K562 (cell line): ENCODE data around the gene SLC25A53. TPM values are rescaled to one million over a fixed set of nuclear protein-coding genes. Genes with fewer than 3 reads are reported as not detected.

Experiments used
- BRCA1 ChIP-seq, 2 experiments: fragments of 450-650 bp in 1 of 2; sonication (generic) in 1 of 2; formaldehyde crosslinking in 1 of 2; IDR thresholded peaks; 2 replicates each; pipeline versions ENCODE4 v1.5.0 to v1.6.1; 2017 to 2020; ENCODE audit warnings: mild to moderate bottlenecking in 1 of 2, missing genetic modification reagents in 1 of 2
- CBX2 ChIP-seq: fragments of 200-600 bp; sonication (generic); IDR thresholded peaks from one replicate; pipeline ENCODE4 v1.6.1; 2012; ENCODE audit warnings: mild to moderate bottlenecking, low read length, inconsistent platforms; ENCODE audit not compliant: insufficient read depth, poor library complexity, severe bottlenecking
- CEBPG ChIP-seq, 3 experiments: fragments of 200-800 bp in 1 of 3; sonication (Bioruptor generic) in 1 of 3; sonication (generic) in 1 of 3; formaldehyde crosslinking in 1 of 3; IDR thresholded peaks in 2 of 3; conservative IDR thresholded peaks in 1 of 3; 2 replicates each; pipeline versions ENCODE4 v1.6.1 to v1.8.0; 2016 to 2022; ENCODE audit warnings: missing compliant biosample characterization in 2 of 3, missing genetic modification characterization in 2 of 3, mild to moderate bottlenecking in 1 of 3, missing genetic modification reagents in 1 of 3
- CTCFL ChIP-seq: IDR thresholded peaks from 2 replicates; pipeline ENCODE4 v1.6.1; 2011; ENCODE audit warnings: borderline replicate concordance, low read depth, mild to moderate bottlenecking, moderate library complexity, low read length; ENCODE audit not compliant: insufficient read depth, poor library complexity, severe bottlenecking
- GABPB1 ChIP-seq: sonication (generic); formaldehyde crosslinking; IDR thresholded peaks from 2 replicates; pipeline ENCODE4 v1.8.0; 2022; ENCODE audit warnings: mild to moderate bottlenecking, missing genetic modification reagents
- HDAC2 ChIP-seq: fragments of 450-650 bp; IDR thresholded peaks from 2 replicates; pipeline ENCODE4 v1.6.1; 2016; ENCODE audit warnings: mild to moderate bottlenecking
- HDAC6 ChIP-seq: IDR thresholded peaks from 2 replicates; pipeline ENCODE4 v1.6.1; 2012; ENCODE audit warnings: low read depth, mild to moderate bottlenecking, control low read depth, inconsistent platforms, low read length, moderate library complexity
- HOXB6 ChIP-seq: fragments of 250-450 bp; sonication (Bioruptor Pico); IDR thresholded peaks from 2 replicates; pipeline ENCODE4 v1.5.1; 2022; ENCODE audit warnings: mild to moderate bottlenecking, borderline replicate concordance
- HSF4 ChIP-seq: fragments of 250-450 bp; sonication (Bioruptor Pico); IDR thresholded peaks from 2 replicates; pipeline ENCODE4 v2.1.2; 2022; ENCODE audit warnings: mild to moderate bottlenecking, moderate library complexity, borderline replicate concordance
- JUNB ChIP-seq: fragments of 450-650 bp; formaldehyde crosslinking; conservative IDR thresholded peaks from 2 replicates; pipeline ENCODE4 v1.4.0; 2020; ENCODE audit warnings: mild to moderate bottlenecking
- KLF6 ChIP-seq: fragments of 250-450 bp; sonication (Bioruptor Pico); IDR thresholded peaks from 2 replicates; pipeline ENCODE4 v1.4.0; 2020; ENCODE audit warnings: mild to moderate bottlenecking, moderate library complexity, borderline replicate concordance
- MAX ChIP-seq: sonication (generic); formaldehyde crosslinking; IDR thresholded peaks from 2 replicates; pipeline ENCODE4 v1.9.0; 2022; ENCODE audit warnings: mild to moderate bottlenecking, missing genetic modification reagents
- PHF21A ChIP-seq: fragments of 450-650 bp; IDR thresholded peaks from 2 replicates; pipeline ENCODE4 v1.6.1; 2017; ENCODE audit warnings: low read depth, borderline replicate concordance
- PYGO2 ChIP-seq: fragments of 450-650 bp; IDR thresholded peaks from 2 replicates; pipeline ENCODE4 v1.6.1; 2016; ENCODE audit warnings: mild to moderate bottlenecking, missing genetic modification characterization, moderate library complexity, missing compliant biosample characterization
- RBM14 ChIP-seq: fragments of 200-400 bp; formaldehyde crosslinking; IDR thresholded peaks from 2 replicates; pipeline ENCODE4 v1.6.1; 2018; ENCODE audit warnings: low read depth, mild to moderate bottlenecking, low read length, moderate library complexity, borderline replicate concordance; ENCODE audit not compliant: insufficient read depth
- SAFB ChIP-seq: fragments of 200-400 bp; formaldehyde crosslinking; IDR thresholded peaks from 2 replicates; pipeline ENCODE4 v1.6.1; 2017; ENCODE audit warnings: low read depth, low read length, borderline replicate concordance
- SMARCA4 ChIP-seq: fragments of 450-650 bp; IDR thresholded peaks from 2 replicates; pipeline ENCODE4 v1.6.1; 2016
- SMARCE1 ChIP-seq: fragments of 450-650 bp; IDR thresholded peaks from 2 replicates; pipeline ENCODE4 v1.7.1; 2016; ENCODE audit warnings: mild to moderate bottlenecking
- SP2 ChIP-seq: IDR thresholded peaks from 2 replicates; pipeline ENCODE4 v1.6.1; 2011; ENCODE audit warnings: mild to moderate bottlenecking, low read depth, low read length, moderate library complexity; ENCODE audit not compliant: poor library complexity, severe bottlenecking; ENCODE audit errors: extremely low read depth
- ZNF212 ChIP-seq: fragments of 450-650 bp; formaldehyde crosslinking; IDR thresholded peaks from 2 replicates; pipeline ENCODE4 v1.4.0; 2020; ENCODE audit warnings: mild to moderate bottlenecking
- ZNF785 ChIP-seq: fragments of 250-450 bp; sonication (Bioruptor Pico); IDR thresholded peaks from 2 replicates; pipeline ENCODE4 v1.4.0; 2020; ENCODE audit warnings: mild to moderate bottlenecking
- polyA plus RNA-seq, 8 experiments: library from polyadenylated mRNA; depleted of rRNA in 4 of 8; stranded (reverse) in 5 of 8; unstranded in 3 of 8; fragments of >200 nt; fragmentation: Nextera tagmentation in 2 of 8; fragmentation: Illumina TruSeq in 1 of 8; extraction: Ambion mirVana in 2 of 8; extraction: Trizol in 1 of 8; gene quantifications; 2 replicates each; pipeline versions ENCODE4 v1.2.1 to v1.2.3, GENCODE V29; 2011 to 2014; ENCODE audit warnings: inconsistent platforms in 1 of 8, missing spikeins in 1 of 8
- total RNA-seq, 7 experiments: library from RNA; depleted of rRNA in 6 of 7; stranded (reverse); fragments of >200 nt in 6 of 7; fragmentation: Illumina TruSeq in 2 of 7; extraction: Trizol in 2 of 7; gene quantifications; 2 replicates each; pipeline versions ENCODE4 v1.2.1 to v1.2.3, GENCODE V29; 2011 to 2021; ENCODE audit warnings: low replicate concordance in 1 of 7
- TF ChIP-seq, protein P1 (sequence below): fragments of 250-450 bp; sonication (Bioruptor Pico); IDR thresholded peaks from 2 replicates; pipeline ENCODE4 v1.9.0; 2021; ENCODE audit warnings: mild to moderate bottlenecking
- TF ChIP-seq, protein P2 (sequence below): fragments of 450-650 bp; IDR thresholded peaks from 2 replicates; pipeline ENCODE4 v1.6.1; 2017; ENCODE audit warnings: mild to moderate bottlenecking, moderate library complexity

Gene SLC25A53
- total and polyA plus RNA-seq, 9 of the 15 experiments (the other 6 are each of a cell fraction or from before 2014, with no cell fraction given) = 2.4 to 8.6 (median 5.6) TPM

GRCh38 chrX:104156630-104157529 lies at the start of gene SLC25A53 (continued):
- no peak for TF ChIP-seq SP2
- no peak for TF ChIP-seq BRCA1 (IDR thresholded peaks at IDR 0.05)
- TF ChIP-seq BRCA1 (CRISPR knock-in tag; IDR thresholded peaks at IDR 0.05) = no peak
- no peak for TF ChIP-seq SMARCA4
- TF ChIP-seq, protein P1, sequence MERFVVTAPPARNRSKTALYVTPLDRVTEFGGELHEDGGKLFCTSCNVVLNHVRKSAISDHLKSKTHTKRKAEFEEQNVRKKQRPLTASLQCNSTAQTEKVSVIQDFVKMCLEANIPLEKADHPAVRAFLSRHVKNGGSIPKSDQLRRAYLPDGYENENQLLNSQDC (CRISPR knock-in tag) = no peak
- TF ChIP-seq KLF6 (CRISPR knock-in tag) = no peak
- TF ChIP-seq HOXB6 (CRISPR knock-in tag) = no peak
- TF ChIP-seq CEBPG (CRISPR knock-in tag; IDR thresholded peaks at IDR 0.05) = no peak
- TF ChIP-seq CEBPG (tag; conservative IDR thresholded peaks at IDR 0.05 in 1 of 2, IDR thresholded peaks at IDR 0.05 in 1 of 2) = no peak
- peak; percentile 94 for TF ChIP-seq GABPB1 (CRISPR knock-in tag)
- TF ChIP-seq PHF21A = 0 out of 2 replicates have a peak, but pooled peaks have one; percentile 17
- no peak for TF ChIP-seq SMARCE1
- TF ChIP-seq CBX2 = no peak
- TF ChIP-seq ZNF212 (CRISPR knock-in tag) = no peak
- no peak for TF ChIP-seq JUNB (CRISPR knock-in tag)
- no peak for TF ChIP-seq ZNF785 (CRISPR knock-in tag)
- no peak for TF ChIP-seq RBM14
- TF ChIP-seq PYGO2 = no peak
- no peak for TF ChIP-seq HSF4 (CRISPR knock-in tag)
- no peak for TF ChIP-seq MAX (CRISPR knock-in tag)
- TF ChIP-seq HDAC6 = no peak
- TF ChIP-seq CTCFL = no peak
- no peak for TF ChIP-seq SAFB
- TF ChIP-seq HDAC2 = no peak; the same call in 1 of the 2 replicates
- TF ChIP-seq, protein P2, sequence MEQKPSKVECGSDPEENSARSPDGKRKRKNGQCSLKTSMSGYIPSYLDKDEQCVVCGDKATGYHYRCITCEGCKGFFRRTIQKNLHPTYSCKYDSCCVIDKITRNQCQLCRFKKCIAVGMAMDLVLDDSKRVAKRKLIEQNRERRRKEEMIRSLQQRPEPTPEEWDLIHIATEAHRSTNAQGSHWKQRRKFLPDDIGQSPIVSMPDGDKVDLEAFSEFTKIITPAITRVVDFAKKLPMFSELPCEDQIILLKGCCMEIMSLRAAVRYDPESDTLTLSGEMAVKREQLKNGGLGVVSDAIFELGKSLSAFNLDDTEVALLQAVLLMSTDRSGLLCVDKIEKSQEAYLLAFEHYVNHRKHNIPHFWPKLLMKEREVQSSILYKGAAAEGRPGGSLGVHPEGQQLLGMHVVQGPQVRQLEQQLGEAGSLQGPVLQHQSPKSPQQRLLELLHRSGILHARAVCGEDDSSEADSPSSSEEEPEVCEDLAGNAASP = no peak
